DOHH2 (cell line): ENCODE results near the gene UBE2M.

ENCODE experiments used
- H3F3A ChIP-seq: fragments of 200-600 bp; sonication (generic), shearing (Covaris generic); 2 replicates; pipeline ENCODE4 v1.6.0; 2016; ENCODE audit warnings: antibody characterized with exemption, mild to moderate bottlenecking; ENCODE audit not compliant: control insufficient read depth, insufficient read depth
- H3K27ac ChIP-seq: fragments of 200-600 bp; sonication (generic); 2 replicates; pipeline ENCODE4 v1.5.1; 2014; ENCODE audit warnings: low read depth, mild to moderate bottlenecking, low read length, moderate library complexity
- H3K27me3 ChIP-seq: fragments of 200-600 bp; sonication (generic); 2 replicates; pipeline ENCODE4 v1.6.1; 2014; ENCODE audit warnings: mild to moderate bottlenecking, low read length, mixed read lengths; ENCODE audit not compliant: control insufficient read depth
- H3K36me3 ChIP-seq: fragments of 200-600 bp; sonication (generic); 2 replicates; pipeline ENCODE4 v1.6.1; 2014; ENCODE audit warnings: mild to moderate bottlenecking, low read length, moderate library complexity, mixed read lengths; ENCODE audit not compliant: control insufficient read depth
- H3K4me1 ChIP-seq: fragments of 200-600 bp; sonication (generic); 2 replicates; pipeline ENCODE4 v1.6.1; 2014; ENCODE audit warnings: mild to moderate bottlenecking, low read length, mixed read lengths; ENCODE audit not compliant: control insufficient read depth
- H3K4me2 ChIP-seq: fragments of 200-600 bp; sonication (generic); 2 replicates; pipeline ENCODE4 v1.6.0; 2014; ENCODE audit warnings: mild to moderate bottlenecking, low read length, moderate library complexity
- H3K4me3 ChIP-seq: fragments of 200-600 bp; sonication (generic); 2 replicates; pipeline ENCODE4 v1.5.1; 2014; ENCODE audit warnings: mild to moderate bottlenecking, low read length, mixed read lengths
- H3K79me2 ChIP-seq: fragments of 200-600 bp; sonication (generic); 2 replicates; pipeline ENCODE4 v1.6.1; 2014; ENCODE audit warnings: mild to moderate bottlenecking, low read length, mixed read lengths; ENCODE audit not compliant: control insufficient read depth
- H3K9me2 ChIP-seq: fragments of 200-600 bp; sonication (generic); replicated peaks from 2 replicates; pipeline ENCODE4 v1.6.1; 2014; ENCODE audit warnings: mild to moderate bottlenecking, low read length, mixed read lengths; ENCODE audit not compliant: control insufficient read depth
- H3K9me3 ChIP-seq: fragments of 200-600 bp; sonication (generic); 2 replicates; pipeline ENCODE4 v1.6.1; 2014; ENCODE audit warnings: antibody characterized with exemption, low read length, mixed read lengths; ENCODE audit not compliant: control insufficient read depth, insufficient read depth
- H4K20me1 ChIP-seq: fragments of 200-600 bp; sonication (generic); 2 replicates; pipeline ENCODE4 v1.6.0; 2014; ENCODE audit warnings: low read depth, mild to moderate bottlenecking, antibody characterized with exemption, low read length, moderate library complexity; ENCODE audit not compliant: control insufficient read depth, insufficient read depth
- CTCF ChIP-seq: fragments of 200-600 bp; sonication (generic); IDR thresholded peaks from one replicate; pipeline ENCODE4 v1.5.1; 2014; ENCODE audit warnings: antibody characterized with exemption, mild to moderate bottlenecking, low read depth, low read length; ENCODE audit not compliant: poor library complexity, severe bottlenecking
- EZH2phosphoT487 ChIP-seq: fragments of 200-600 bp; sonication (generic); IDR thresholded peaks from 2 replicates; pipeline ENCODE4 v1.6.1; 2017; ENCODE audit warnings: borderline replicate concordance, mild to moderate bottlenecking, antibody characterized with exemption, low read length, moderate library complexity, mixed read lengths

The UBE2M gene

GRCh38 chr19:58529405-58529804, 29.0 kb downstream of the UBE2M start:
- H3K27me3 ChIP-seq, result no peaks in the 10 kb centered on the region
- no peak overlapping the region for H3K4me2 ChIP-seq
- no peaks in the 10 kb centered on the region for H3K79me2 ChIP-seq
- H3F3A ChIP-seq, result peaks cover 2% of the 10 kb centered on the region; the same call in 1 of the 2 replicates
- H4K20me1 ChIP-seq, result no peaks in the 10 kb centered on the region
- H3K36me3 ChIP-seq, result no peaks in the 10 kb centered on the region
- H3K4me3 ChIP-seq, result no peak overlapping the region
- no peak for TF ChIP-seq EZH2phosphoT487
- TF ChIP-seq CTCF, result no peak
- H3K4me1 ChIP-seq, result peaks cover 24% of the 10 kb centered on the region
- no peak overlapping the region for H3K27ac ChIP-seq
- H3K9me2 ChIP-seq, result no peaks in the 10 kb centered on the region
- no peaks in the 10 kb centered on the region for H3K9me3 ChIP-seq

GRCh38 chr19:58522709-58523108, 35.7 kb downstream of the UBE2M start:
- TF ChIP-seq EZH2phosphoT487 (no peak), CTCF (no peak)
- H3K4me2 ChIP-seq, result no peak overlapping the region
- no peaks in the 10 kb centered on the region for H3K9me3 ChIP-seq
- H3K27ac ChIP-seq, result no peak overlapping the region
- H3K36me3 ChIP-seq, result no peaks in the 10 kb centered on the region
- H3K4me3 ChIP-seq, result no peak overlapping the region
- no peaks in the 10 kb centered on the region for H3K27me3 ChIP-seq
- H3K9me2 ChIP-seq, result no peaks in the 10 kb centered on the region
- peaks cover 15% of the 10 kb centered on the region for H3K4me1 ChIP-seq
- H4K20me1 ChIP-seq, result no peaks in the 10 kb centered on the region
- peaks cover 20% of the 10 kb centered on the region for H3K79me2 ChIP-seq
- peaks cover 7% of the 10 kb centered on the region; the same call in 1 of the 2 replicates for H3F3A ChIP-seq

GRCh38 chr19:58521651-58522050, 36.8 kb downstream of the UBE2M start:
- no peak overlapping the region for H3K27ac ChIP-seq

More at GRCh38 chr19:58521651-58522050, 36.8 kb downstream of the UBE2M start:
- H3K79me2 ChIP-seq, result peaks cover 30% of the 10 kb centered on the region
- no peaks in the 10 kb centered on the region for H4K20me1 ChIP-seq
- H3K4me2 ChIP-seq, result no peak overlapping the region
- H3K9me2 ChIP-seq, result no peaks in the 10 kb centered on the region
- H3K27me3 ChIP-seq, result no peaks in the 10 kb centered on the region
- H3F3A ChIP-seq, result peaks cover 7% of the 10 kb centered on the region; the same call in 1 of the 2 replicates
- H3K4me1 ChIP-seq, result peaks cover 15% of the 10 kb centered on the region
- H3K9me3 ChIP-seq, result no peaks in the 10 kb centered on the region
- no peak overlapping the region for H3K4me3 ChIP-seq
- H3K36me3 ChIP-seq, result peaks cover 9% of the 10 kb centered on the region
- no peak for TF ChIP-seq CTCF
